ENCODE measurements around the gene ERV3-1.
"Not testable (repeated sequence)": the region's sequence is repeated elsewhere in the genome, so short reads cannot be mapped to it uniquely, and the experiment has no call there.

ERV3-1 gene

GRCh38 chr7:64999165-65000004 is 7.1 kb downstream of the ERV3-1 start:
- peak; percentile 99 for DNase-seq

DNA sequence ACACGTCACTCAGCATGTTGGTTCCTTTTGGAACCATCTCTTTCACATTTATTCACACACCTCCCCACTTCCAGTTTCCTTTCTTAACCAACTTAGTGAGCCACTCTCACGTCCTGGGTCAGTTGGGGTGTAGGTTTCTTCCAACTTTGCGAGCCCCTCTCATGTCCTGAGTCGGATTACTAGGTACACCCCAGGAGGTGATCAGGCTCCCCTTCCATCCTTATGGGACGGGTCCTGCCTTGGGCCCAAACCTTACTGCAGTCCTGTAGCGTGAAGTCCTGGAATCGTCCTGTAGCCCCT is 7.7 kb downstream of the ERV3-1 start:
- no peak for DNase-seq

- no peak for DNase-seq
These were observed 8.5 kb downstream of the ERV3-1 start for GRCh38 chr7:64997927-64998391.

GRCh38 chr7:64997164-64997908 is 9.2 kb downstream of the ERV3-1 start:
- no peak for DNase-seq

GRCh38 chr7:64996305-64996704 is 10.2 kb downstream of the ERV3-1 start:
- DNase-seq = no peak

- DNase-seq = no peak
These were observed 12.6 kb downstream of the ERV3-1 start for GRCh38 chr7:64993901-64994300.

GRCh38 chr7:64992971-64993370 is 13.5 kb downstream of the ERV3-1 start:
- no peak for DNase-seq

- DNase-seq = no peak
These were observed 15.6 kb downstream of the ERV3-1 start, which contains the start of gene ZNF117 for GRCh38 chr7:64990936-64991335. Gene ZNF117 (minus strand): TSS chr7:64991036.

GRCh38 chr7:64990216-64990615 is 16.3 kb downstream of the ERV3-1 start:
- peak; percentile 36 for DNase-seq

- peak; percentile 35 for DNase-seq
These were observed 27.8 kb downstream of the ERV3-1 start for GRCh38 chr7:64978497-64979203.

DNA sequence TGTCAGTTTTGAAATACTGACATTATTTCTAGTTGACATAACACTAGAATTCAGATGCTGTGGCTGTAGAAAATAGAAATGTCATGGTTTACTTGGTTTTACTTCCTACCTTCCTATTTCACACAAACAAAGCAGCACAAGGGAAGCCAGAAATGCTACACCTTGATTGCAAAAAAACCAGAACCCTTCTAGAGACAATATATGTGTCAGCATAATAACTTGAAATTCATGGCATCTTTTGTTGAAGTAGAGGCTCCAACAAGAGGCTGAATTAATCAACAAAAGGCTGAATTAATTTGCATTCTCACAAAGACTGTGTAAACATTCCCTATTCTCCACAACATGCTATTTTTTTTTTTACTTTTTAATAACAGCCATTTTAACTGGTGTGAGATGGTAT is 40.9 kb downstream of the ERV3-1 start:
- no peak for DNase-seq

- DNase-seq = no peak
These were observed 47.3 kb downstream of the ERV3-1 start for GRCh38 chr7:64959072-64959747.

DNA sequence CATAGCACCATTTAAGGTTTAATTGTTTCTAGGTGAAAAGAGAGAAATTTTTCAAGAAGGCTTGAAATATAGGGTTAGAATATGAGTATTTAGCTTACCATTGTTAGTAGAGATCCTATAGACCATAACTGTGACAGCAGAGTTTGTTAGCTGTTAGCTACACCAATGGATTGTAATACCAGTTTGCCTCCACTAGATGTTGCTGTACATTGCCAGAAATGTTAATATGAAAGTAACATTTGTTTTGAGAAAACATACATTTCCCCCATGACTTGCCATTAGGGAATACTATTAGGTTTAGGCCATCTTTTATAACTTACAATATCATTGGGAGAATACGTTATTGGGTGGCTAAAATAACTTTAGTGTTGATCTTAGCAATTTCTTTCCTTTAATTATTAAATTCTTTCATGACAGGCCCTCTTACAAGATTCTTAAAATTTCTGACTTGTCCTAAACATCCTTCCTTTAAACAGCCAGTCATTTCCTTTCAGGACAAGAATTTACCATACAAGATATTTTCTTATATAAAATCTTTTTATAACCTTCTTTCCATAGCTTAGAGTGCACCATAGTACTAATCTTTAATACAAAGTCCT is 55.1 kb downstream of the ERV3-1 start:
- DNase-seq = peak; percentile 88

DNA sequence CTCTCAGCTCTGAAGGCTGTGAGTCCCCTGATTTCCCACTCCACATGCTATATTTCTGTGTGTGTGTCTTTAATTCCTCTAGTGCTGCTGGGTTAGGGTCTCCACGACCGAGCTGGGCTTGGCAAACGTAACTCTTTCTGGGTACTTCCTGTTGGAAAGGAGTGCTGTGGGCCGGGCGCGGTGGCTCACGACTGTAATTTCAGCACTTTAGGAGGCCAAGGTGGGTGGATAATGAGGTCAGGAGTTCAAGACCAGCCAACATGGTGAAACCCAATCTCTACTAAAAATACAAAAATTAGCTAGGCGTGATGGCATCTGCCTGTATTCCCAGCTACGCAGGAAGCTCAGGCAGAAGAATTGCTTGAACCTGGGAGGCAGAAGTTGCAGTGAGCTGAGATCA is 55.8 kb downstream of the ERV3-1 start:
- not testable (repeated sequence) for DNase-seq

DNA sequence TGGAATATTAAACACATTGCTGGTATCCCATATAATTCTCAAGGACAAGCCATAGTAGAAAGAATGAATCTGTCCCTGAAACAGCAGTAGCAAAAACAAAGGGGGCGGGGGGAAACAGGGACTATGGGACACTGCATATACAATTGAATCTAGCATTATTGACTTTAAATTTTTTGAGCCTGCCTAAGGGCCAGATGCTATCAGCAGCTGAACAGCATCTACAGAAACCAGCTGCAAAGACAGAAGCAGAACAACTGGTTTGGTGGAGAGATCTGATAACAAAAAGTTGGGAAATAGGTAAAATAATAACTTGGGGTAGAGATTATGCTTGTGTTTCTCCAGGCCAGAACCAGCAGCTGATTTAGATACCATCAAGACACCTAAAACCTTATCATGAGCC is 57.7 kb downstream of the ERV3-1 start:
- not testable (repeated sequence) for DNase-seq

DNA sequence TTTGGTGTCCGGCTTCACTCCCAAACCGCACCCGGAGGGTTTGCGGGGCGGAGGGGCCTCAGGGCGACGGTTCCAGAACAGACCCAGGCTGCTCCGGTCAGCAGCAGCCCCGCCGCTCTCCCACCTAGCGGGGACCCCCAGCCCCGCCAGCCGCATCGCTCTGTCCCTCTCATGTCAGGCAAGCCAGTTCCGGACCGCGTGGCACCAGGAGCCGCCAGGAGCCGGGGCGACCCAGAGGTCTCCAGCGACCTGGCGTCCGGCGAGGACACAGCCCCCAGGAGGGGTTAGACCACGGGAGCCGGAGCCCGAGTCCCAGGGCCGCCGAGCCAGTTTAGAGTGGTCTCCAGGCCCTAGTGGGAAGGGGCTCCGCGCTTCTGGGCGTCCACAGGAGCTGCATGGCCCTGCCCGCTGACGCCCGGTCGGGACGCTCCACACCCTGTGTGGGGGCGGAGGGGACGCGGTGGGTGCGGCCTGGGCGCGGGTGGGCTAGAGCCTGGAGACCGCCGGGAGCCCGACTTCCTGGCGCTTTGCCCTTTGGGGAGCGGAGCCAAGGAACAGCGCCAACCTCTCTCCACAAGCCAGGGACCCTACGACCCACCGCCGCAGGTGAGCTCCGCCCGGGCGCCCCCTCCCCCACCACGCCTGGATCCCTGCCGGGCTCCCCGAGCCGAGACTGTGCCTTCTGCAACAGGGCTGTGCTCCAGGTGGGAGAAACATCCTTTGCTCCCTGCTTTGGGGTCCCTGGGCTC is 59.1 kb downstream of the ERV3-1 start:
- DNase-seq = no peak

DNA sequence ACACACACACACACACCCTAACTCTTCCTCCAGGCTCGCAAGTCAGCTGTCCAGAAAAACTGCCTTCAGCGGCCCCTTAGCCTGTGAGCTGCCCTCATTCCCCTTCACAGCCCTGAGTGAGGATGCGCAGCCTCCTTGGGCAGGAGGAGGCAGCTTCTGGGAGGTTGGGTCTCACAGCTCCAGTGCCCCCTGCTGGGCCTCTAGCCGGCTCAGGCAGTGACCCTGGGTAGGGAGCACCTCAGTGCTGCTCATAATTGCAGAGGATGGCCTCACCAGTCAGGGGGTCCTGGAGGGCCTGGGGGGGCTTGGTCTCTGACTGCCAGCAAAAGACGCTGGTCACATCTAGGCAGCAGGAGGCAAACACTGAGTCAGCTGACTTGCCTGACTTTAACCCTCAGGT is 59.7 kb downstream of the ERV3-1 start:
- DNase-seq = peak; percentile 46

GRCh38 chr7:64945503-64946175 is 60.8 kb downstream of the ERV3-1 start:
- peak; percentile 80 for DNase-seq

GRCh38 chr7:64944667-64945502 is 61.6 kb downstream of the ERV3-1 start:
- DNase-seq = peak; percentile 98

All from OCI-M1 (cell line).